Esophagus muscularis mucosa (tissue), 3 donors: ENCODE measurements around the gene LY6G5C.

Source experiments
- POLR2A ChIP-seq: fragments of 450-650 bp; IDR thresholded peaks from one replicate; pipeline ENCODE4 v1.6.1; 2017; ENCODE audit warnings: antibody characterized with exemption, moderate library complexity, mild to moderate bottlenecking, low read depth
- TF ChIP-seq, protein P1 (sequence below), 3 experiments: fragments of 200-600 bp in 2 of 3; fragments of 450-650 bp in 1 of 3; sonication (generic) in 2 of 3; IDR thresholded peaks; one replicate each; pipeline ENCODE4 v1.5.1; 2017 to 2019; ENCODE audit warnings: antibody characterized with exemption in 3 of 3, mild to moderate bottlenecking in 2 of 3, moderate library complexity in 1 of 3

DNA sequence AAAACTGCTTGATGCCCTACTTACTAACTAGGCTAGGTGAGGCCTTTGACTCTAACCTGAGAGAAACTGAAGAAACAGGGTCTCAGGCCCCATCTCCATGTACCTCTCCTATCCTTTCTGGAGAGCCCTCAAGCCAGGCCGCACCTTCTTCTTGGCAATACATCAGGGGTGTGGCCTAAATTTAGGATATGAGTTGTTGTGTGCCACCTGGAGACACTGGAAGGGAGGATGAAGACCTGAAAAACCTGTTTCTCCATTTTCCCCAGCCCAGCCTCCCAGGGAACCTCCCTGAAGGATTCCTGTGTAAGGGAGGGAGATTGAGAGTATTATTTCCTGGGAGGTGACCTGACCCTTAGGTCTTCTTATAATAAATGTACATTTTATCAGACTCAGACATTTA, 37.4 kb upstream of the LY6G5C start:
- TF ChIP-seq POLR2A, result no peak
- TF ChIP-seq, protein P1, sequence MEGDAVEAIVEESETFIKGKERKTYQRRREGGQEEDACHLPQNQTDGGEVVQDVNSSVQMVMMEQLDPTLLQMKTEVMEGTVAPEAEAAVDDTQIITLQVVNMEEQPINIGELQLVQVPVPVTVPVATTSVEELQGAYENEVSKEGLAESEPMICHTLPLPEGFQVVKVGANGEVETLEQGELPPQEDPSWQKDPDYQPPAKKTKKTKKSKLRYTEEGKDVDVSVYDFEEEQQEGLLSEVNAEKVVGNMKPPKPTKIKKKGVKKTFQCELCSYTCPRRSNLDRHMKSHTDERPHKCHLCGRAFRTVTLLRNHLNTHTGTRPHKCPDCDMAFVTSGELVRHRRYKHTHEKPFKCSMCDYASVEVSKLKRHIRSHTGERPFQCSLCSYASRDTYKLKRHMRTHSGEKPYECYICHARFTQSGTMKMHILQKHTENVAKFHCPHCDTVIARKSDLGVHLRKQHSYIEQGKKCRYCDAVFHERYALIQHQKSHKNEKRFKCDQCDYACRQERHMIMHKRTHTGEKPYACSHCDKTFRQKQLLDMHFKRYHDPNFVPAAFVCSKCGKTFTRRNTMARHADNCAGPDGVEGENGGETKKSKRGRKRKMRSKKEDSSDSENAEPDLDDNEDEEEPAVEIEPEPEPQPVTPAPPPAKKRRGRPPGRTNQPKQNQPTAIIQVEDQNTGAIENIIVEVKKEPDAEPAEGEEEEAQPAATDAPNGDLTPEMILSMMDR (IDR thresholded peaks at IDR 0.05), result no peak
